M059J (cell line): ENCODE data around the gene TRIM65. TPM values are rescaled to one million over a fixed set of nuclear protein-coding genes. Genes with fewer than 3 reads are reported as not detected.

Experiments
- DNase-seq: peaks from one replicate; pipeline ENCODE4 v3.0.0-alpha.2; 2012; ENCODE audit warnings: low read depth
- total RNA-seq: library from RNA; depleted of rRNA; stranded (reverse); fragments of >200 nt; shearing (Covaris generic); gene quantifications from 2 replicates; pipeline ENCODE4 v1.2.3, GENCODE V29; 2014

Gene TRIM65
- total RNA-seq, 1 experiment from 2014 or later: 11.1 TPM

DNA sequence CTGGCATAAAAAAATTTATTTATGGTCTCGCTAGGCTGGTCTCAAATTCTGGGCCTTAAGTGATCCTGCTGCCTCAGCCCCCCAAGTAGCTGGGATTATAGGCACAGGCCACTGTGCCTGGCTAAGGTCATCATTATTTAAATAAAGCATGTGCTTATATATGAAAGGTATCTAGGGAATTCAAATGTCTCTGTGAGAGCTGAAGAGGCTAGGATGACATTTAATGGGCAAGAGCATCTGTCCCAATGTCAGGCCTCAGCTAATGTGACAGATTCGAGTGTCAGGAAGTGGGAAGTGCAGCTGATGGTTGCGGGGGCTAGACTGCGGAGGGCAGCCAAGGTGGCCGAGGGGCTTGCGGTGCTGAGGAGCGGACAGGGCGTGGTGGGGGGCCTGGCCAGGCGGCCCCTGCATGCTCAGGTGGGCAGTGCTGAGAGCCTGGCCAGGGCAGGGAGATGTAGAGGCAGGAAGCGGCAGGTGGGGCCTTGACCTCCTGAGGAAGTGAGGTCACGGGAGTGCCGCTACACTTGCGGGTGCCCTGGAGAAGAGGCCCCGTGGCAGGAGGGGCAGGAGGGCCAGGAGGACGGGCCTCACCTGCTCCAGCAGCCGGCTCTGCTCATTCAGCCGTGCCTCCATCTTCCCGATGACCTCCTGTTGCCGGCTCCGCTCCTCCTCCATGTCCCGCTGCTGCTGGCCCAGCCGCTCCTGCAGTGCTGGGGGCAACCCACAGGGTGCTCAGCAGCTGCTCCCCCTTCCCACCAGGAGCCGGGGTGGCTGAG lies 20.6 kb upstream of the TRIM65 start:
- no peak for DNase-seq

DNA sequence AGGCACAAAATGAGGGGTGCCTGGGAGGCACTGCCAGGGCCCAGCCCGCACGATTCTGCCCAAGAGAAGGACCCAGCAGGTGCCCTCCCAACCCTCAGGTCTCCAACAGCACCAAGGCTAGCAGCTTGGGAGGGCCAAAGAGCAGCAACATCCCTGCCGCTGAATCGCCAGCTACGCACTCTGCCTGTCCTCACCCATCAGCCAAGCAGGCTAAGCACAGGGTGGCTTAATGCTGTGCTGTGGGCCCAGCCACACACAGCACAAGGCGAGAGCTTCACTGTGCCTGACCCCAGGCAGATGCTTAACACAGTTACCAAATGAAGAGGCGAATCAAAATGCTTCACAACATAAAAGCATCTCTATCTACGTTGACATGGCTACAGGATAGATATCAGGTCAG lies 18.5 kb upstream of the TRIM65 start:
- no peak for DNase-seq

DNA sequence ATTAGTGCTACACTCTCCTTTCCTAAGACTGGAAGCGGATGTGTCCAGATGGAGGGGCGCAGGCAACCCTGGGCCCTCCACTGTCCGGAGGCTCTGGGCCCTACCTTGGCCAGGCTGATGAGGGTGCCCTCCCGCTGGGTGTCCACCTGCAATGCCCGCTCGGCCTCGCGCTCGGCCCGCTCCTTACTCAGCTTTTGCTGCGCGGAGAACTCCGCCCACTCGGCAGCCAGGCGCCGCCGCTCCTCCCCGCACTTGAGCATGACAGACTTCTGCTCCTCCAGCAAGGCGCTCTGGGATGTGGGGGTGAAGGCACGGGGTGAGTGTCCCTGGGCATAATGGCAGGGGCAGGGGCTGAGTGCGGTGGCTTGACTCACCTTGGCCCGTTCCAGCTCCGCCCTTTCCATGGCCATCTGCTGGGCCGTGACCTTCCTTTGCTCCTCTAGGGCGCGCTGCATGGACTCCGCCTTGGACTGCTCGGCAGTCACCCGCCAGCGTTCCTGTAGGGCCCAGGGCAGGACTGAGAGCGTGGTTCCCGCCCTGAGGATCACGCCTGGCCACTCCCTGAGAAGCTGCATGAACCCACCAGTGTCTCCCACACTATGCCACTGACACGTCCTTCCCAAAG lies 18.0 kb upstream of the TRIM65 start:
- no peak for DNase-seq

DNA sequence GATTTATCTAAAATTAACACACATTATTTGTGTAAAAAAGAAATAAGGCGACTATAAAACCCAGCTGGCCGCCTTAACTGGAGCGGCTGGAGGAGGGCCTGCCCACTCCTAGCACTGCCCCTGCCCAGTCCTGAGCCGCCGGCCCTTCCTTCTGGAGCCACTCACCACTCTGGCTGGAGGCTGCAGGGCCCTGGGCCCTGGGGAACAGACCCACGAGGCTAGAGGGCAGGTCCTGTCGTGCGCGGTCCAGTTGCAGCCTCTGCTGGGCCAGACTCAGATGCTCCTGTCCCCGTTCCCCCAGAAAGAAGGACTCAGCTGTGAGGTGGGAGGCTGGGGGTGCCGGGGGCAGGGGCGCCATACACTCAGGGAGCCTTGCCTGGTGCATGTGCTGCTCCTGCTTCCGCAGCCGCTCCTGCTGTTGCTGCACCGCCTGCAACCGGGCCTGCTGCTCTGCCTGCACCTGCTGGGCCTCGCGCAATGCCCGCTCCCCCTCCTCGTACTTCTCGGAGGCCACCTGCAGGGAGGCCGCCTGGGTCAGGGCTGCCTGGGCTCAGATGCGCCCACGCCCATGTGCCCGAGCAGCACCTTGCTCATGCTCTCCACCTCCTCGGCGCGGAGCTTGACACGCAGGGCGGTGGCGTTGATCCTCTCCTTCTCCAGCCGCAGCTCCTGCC lies 16.9 kb upstream of the TRIM65 start:
- no peak for DNase-seq

DNA sequence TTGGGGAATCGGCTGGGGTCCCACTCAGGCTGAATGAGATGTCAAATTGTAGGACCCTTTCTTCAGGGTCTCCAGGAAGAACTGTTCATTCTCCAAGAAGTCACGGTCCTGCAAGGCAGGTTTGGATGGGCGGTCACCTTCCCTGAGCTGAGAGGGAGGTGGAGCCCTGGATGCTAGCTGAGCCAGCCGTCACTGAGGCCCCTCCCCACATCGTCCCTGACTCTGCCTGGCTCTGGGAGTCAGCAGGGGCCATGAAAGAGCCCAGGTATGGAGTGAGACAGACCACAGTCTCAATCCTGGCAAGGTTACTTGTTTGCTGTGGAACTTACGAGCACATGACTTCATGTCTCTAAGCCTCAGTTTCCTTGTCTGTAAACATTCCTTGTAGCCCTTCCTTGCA lies 13.9 kb upstream of the TRIM65 start:
- no peak for DNase-seq

DNA sequence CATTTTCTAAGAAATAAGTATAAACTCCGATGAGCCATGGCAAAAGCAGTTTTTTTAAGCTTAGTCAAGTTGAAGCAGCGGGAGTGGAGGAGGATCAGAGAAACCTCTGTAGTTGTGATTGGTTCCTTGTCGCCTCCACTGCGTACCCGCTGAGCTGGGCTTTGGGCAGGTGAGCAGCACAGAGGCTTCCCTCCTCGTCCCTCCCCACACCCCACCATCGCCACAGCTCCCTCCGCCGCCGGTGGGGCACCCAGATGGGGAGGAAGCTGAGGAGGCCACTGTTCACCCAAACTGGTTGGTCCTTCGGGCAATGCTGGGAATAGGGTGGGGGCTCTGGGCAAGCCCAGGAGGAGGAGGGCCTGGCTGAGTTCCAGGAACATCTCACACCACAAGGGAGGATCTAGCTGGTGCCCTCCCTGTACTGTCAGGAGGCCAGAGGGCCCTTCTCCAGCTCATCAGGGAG lies 13.1 kb upstream of the TRIM65 start:
- DNase-seq: no peak

DNA sequence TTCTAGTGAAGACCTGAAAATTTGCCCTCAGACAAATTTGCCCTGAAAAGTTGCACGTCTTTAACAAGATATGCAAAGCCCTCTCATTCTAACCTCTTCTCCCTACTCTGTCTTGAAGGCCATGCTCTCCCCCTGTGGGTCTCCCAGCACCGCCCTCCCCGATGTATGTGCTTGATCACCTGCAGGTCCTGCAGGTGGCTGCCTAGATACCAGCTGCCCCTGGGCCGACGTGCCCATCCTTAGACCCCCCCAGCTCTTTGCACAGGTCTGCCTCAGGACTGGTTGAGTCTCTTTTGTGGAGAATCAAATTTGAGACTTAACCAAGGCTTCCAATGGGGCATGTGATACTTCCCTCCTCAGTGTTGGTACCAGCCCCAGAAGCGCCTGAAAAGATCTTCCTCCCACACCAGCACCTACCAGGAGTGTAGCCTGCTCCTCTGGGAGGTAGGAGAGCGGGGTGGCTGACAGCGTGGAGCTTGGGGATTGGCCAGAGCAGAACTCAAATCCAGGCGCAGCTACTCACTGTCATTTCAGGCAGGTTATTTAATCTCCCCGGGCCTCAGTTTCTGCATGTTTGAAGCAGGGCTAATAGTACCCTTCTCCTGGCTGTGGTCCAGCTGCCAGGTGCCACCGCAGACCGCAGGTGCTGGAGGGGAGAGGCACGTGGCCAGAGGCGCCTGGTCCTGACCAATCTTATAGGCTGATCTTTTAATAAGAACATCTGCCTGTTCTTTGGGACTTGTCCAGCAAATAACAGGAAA lies 12.5 kb upstream of the TRIM65 start:
- DNase-seq: no peak

DNA sequence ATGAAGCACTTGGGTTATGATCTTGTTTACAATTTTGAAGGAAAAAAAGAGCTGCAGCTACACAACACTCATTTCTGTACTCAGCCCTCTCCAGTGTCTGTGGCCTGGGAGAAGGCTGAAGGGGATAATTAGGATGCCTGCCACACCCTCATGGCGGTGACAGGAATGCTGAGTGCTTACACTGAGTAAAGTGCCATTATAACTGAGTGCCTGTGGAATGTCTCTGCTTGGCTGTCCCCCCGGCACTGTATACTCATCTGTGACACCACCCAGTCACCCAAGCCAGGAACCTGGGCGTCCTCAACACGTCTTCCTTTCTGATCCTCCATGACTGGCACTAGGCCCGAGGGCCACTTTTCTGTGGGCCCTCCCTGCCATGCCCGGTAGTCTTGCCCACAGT lies 11.4 kb upstream of the TRIM65 start:
- DNase-seq: peak; percentile 18

DNA sequence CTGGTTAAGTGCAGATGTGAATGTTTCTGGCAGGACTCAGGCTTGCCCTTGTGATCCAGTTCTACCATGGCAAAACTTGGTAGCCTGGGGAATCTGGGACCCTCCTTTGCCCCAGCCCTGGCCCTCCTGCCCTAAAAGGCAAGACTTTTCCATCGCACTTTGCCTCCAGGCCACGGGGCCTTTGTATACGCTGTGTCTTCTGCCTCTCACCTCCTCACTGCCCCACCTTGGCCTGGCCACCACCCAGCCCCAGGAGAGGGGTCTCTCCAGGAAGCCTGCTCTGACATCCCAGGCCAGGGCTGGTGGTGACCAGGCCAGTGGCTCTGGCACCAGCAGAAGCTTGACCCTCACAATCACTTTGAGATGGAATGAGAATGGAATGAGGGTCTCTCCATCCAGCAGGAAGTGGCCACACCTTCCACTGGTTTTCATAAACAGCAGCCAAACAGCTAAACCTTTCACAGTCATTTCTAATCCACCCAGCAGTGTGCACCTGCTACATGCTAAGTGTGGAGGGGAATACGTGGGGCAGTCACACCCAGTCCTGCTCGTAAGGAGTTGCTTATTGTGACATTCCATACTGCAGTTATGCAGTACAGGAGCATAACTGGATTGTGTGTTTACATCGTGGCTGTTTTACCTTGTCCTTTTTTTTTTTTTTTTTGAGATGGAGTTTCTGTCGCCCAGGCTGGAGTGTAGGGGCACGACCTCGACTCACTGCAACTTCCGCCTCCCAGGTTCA lies 9.6 kb upstream of the TRIM65 start:
- no peak for DNase-seq

DNA sequence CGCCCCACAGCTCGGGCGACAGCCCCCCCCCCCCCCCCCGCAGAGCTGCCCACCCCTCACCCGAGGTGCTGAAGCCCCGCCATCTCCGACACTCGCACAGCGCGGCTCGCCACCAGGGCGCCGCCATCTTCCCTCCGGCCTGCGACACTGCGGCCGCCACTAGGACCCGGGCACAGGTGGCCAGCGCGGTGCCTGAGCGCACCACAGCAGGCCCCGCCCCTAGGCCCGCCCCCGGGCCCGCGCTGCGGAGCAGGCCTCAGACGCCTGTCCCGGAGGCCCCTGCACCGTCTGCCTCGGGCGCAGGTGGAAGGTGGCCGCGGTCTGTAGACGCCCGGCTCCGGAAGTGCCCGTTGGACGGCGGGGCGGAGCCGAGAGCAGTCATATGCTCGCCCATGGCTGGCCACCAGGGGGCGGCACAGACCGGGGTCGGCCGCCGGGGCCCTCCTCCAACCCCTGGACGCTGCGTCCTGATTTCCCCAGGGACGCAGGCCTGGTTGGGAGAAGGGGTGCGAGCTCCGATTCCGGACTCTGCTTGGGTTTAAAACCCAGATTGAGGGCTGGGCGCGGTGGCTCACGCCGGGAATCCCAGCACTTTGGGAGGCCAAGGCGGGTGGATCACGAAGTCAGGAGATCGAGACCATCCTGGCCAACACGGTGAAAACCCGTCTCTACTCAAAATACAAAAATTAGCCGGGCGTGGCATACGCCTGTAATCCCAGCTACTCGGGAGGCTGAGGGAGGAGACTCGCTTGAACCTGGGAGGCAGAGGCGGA lies 8.2 kb upstream of the TRIM65 start, which contains the start of gene MRPL38:
Gene MRPL38, minus strand, starts transcription at position 136 of the 773 bp plus-strand sequence. Its CDS starts 9 bp downstream, at position 127.
- peak; percentile 93 for DNase-seq

DNA sequence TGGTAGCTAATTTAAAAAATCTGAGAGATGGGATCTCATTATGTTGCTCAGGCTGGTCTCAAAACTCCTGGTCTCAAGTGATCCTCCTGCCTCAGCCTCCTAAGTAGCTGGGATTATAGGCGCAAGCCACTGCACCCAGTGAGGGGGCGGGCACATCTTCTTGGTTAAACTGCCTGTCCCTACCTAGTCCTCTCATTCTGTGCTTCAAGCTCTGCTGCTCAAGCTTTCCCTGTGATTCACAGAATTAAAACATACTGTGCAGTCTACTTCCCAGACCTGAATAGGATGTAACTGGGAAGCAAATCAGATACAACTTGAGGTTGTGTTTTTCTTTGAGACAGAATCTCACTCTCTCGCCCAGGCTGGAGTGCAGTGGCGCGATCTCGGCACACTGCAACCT lies 5.7 kb upstream of the TRIM65 start:
- no peak for DNase-seq

DNA sequence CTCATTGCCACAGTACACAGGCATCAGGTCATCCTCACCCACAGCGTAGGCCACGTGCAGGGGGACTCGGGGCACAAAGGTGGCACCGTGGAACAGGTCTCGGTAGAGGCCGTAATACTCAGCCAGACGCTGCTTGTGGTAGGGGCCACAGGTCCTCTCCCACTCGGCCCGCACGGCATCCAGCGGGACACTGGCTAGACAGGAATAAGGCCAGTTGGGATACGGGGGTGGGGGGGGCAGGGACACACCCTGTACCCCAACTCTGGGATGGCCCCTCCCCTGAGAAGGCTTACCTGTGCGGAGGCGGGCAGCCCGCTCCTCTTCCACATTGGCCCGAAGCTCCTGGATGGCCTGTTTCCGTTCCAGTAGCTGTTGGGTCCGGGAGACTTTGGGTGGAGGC lies 5.0 kb upstream of the TRIM65 start:
- no peak for DNase-seq

DNA sequence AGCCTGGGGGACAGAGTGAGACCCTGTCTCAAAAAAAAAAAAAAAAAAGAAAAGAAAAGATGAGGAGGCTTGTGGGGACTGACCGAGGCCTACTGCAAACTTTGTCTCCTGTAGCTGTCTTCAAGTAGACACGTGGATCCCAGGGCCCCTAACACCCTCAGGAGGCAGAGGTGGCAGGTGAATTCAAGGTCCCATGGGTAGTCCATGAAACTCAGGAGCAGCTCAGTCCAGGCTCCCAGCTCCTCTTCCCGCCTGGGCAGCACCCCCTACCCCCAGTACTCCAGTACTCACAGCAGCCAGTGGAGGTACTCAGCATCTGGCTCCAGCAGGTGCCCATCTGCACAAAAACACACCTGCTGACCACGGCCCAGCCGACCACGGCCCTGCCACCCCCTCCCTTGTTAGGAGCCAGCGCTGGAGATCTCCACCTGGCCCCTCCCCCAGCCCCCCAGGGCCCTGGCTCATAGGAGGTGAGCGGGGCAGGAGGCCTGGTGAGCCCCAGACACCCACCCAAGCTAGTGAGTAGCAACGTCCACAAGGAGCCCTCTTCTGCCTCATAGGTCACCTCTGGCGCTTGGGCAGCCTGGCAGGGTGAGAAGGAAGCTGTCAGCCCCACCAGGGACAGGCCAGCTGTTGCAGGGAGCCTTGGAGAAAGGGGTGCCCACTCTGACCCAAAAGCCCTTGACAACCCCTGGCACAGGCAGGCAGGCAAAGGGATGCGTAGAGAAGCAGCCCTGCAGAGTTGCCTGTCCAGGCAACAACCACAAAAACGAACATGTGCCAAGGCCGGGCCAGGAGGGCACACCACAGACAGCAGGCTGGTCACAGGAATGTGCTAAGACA lies 4.2 kb upstream of the TRIM65 start:
- no peak for DNase-seq

DNA sequence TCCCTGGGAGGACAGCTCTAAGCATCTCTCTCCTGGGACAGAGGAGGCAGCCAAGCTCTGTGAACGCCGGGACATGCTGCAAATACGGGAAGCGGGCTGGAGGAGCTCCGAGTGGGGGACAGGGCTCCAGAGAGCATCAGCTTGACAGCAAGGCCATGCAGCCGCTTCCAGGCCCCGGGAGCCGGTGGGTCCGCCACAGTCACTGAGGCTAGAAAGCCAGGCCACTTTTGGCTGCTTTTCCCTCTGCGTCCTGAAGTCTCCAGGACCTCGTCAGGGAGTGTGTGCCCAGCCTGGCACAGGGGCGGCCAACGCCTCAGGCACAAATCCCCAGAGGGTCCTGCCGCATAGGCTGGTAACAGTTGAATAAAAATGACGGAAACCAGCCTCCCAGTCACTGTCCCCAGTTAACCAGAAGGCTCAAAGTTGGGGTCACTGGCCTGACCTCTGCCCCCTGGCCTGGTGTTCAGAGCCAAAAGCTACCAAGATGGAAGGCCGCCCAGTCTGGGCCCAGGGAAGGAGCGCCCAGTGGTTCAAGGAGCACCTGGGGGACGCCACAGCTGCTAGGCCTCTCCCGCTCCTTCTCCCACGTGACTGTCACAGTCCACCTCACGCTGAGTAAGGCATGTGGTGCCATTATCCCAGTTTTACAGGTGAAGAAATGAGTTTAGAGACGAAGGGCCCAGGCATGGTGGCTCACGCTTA lies 3.2 kb upstream of the TRIM65 start:
- no peak for DNase-seq

DNA sequence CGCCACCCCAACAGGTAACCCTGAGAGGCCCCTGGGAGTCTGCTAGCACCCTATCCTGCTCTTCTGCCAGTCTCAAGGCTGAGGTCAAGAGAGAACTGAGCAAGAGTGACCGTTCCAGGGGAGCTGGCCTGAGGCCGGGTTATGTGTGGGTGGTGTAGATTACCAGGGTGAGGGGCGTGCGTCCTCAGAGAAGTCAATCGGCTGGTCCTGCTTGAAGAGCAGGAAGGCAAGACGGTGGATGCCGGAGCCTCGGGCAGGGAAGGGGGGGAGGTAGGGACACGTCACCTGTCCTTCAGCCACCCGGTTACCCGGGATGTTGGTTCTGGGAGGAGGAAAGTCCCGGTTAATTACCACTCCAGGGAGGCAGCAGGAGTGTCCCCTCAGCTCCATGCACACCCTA lies 2.6 kb upstream of the TRIM65 start:
- DNase-seq: no peak

DNA sequence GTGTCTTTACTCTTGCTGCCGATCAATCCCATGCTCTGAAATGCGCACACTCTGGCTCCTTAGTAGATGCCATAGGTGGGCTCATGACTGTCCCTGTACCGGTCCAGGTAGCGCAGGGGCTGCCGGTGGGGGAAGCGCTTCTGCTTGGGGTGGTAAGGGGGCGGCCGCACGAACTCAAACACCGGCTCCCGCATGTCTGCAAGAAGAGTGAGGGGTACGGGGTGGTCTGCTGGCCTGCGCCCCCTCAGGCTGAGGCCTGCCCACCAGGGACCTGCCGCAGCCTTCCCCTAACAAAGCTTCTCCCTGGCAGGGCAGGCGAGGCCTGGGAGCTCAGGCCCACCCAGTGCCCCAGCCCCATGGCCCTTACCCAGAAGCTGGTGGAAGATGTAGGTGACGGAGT lies 2.0 kb upstream of the TRIM65 start:
- no peak for DNase-seq

DNA sequence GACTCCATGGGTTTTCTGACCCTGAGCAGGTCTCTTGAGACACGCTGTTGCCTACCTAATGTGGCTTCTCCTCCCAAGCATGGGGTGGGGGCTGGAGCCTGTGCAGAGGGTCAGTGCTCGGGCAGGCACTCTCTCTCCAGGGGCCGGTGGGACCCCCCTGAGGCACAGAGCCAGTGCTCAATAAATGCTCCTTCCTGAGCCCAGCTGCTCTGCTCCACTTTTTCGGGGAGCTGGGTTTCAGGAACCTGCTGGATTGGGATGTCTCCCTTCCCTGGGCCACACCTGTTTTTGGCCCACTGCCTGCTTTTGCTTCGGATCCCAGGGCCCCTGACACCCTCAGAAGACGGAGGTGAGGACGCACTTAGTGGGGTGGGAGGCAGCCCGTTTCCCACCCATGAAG lies 1.3 kb upstream of the TRIM65 start:
- DNase-seq: no peak

DNA sequence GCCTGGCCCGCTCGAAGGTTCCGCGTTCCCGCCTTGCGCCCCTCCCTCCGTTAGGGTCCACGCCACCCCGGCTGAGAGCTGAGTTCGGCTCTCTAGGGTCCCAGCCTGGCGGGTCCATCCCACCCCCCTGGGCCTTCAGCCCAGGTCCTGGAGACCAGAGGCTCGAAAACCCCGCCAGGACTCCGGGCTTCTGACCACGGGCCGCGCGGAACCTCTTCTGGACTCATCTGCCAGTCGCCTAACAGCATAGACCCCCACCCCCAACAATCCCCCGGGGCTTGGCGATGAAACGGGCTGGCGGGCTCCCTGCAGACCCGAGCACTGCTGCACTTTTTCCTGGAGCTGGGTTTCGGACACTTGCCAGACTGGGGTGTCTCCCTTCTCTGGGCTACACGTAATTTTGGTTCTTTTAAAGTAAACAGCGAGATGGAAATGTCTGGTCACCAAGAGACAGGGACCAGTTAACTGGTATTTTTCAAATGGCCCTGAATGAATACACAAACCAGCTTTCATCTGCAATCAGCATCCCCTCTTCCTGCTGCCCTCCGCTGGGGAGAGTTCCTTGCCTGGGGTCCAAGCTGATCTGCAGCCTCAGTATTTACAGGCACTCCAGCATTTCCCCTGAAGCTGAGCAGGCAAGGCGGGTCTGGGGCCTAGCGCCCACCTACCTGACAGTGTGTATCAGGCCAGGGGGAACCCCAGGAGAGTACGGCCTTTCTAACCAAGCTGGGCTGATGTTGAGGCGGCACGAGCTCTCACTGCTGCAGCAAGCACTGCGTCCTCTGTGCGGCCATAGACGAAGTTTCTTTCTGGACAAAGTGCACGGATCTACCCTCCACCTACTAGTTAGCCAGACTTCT lies 639 bp upstream of the TRIM65 start:
- no peak for DNase-seq
